GM23338 (cell line): Measurements from ENCODE around the gene ABHD10. TPM values are rescaled to one million over a fixed set of nuclear protein-coding genes. Genes with fewer than 3 reads are reported as not detected.

ENCODE experiments used
- ATAC-seq: fragments of 200-7000 bp; cut with Tn5 transposase; 3 replicates; pipeline ENCODE4 v1.9.1; 2020
- DNase-seq: peaks from one replicate; pipeline ENCODE4 v3.0.0-alpha.2; 2015; ENCODE audit warnings: low spot score
- H2AFZ ChIP-seq: fragments of 200-600 bp; sonication (generic); 2 replicates; pipeline ENCODE4 v1.8.0; 2016; ENCODE audit warnings: antibody characterized with exemption, mild to moderate bottlenecking, moderate library complexity
- H3F3A ChIP-seq: fragments of 200-600 bp; sonication (generic); replicated peaks from 2 replicates; pipeline ENCODE4 v1.8.0; 2017; ENCODE audit warnings: antibody characterized with exemption, mixed run types, low read depth
- H3K27ac ChIP-seq: fragments of 200-600 bp; sonication (generic); 2 replicates; pipeline ENCODE4 v1.6.1; 2016; ENCODE audit warnings: low read depth
- H3K27me3 ChIP-seq: fragments of 200-600 bp; sonication (generic); 2 replicates; pipeline ENCODE4 v1.8.0; 2016; ENCODE audit warnings: mild to moderate bottlenecking, mixed run types, moderate library complexity; ENCODE audit not compliant: insufficient read depth
- H3K36me3 ChIP-seq: fragments of 200-600 bp; sonication (generic); 2 replicates; pipeline ENCODE4 v1.8.0; 2016; ENCODE audit warnings: mild to moderate bottlenecking; ENCODE audit not compliant: insufficient read depth
- H3K4me1 ChIP-seq: fragments of 200-600 bp; sonication (generic); 2 replicates; pipeline ENCODE4 v1.8.0; 2016; ENCODE audit warnings: mild to moderate bottlenecking, moderate library complexity; ENCODE audit not compliant: insufficient read depth
- H3K4me2 ChIP-seq: fragments of 200-600 bp; sonication (generic); 2 replicates; pipeline ENCODE4 v1.7.1; 2017; ENCODE audit warnings: mixed run types
- H3K4me3 ChIP-seq: fragments of 200-600 bp; sonication (generic); 2 replicates; pipeline ENCODE4 v1.6.1; 2016; ENCODE audit warnings: mixed run types
- H3K79me2 ChIP-seq: fragments of 200-600 bp; sonication (generic); replicated peaks from 2 replicates; pipeline ENCODE4 v1.8.0; 2017; ENCODE audit warnings: mild to moderate bottlenecking; ENCODE audit not compliant: insufficient read depth
- H3K9me2 ChIP-seq: fragments of 200-600 bp; sonication (generic); 2 replicates; pipeline ENCODE4 v1.8.0; 2017; ENCODE audit not compliant: insufficient read depth
- H4K20me1 ChIP-seq: fragments of 200-600 bp; sonication (generic); replicated peaks from 2 replicates; pipeline ENCODE4 v1.8.0; 2017; ENCODE audit warnings: mild to moderate bottlenecking; ENCODE audit not compliant: insufficient read depth
- H3K27ac Mint-ChIP-seq: 2 replicates; pipeline ENCODE4 v1.8.0; 2020; ENCODE audit warnings: inconsistent platforms, mild to moderate bottlenecking, moderate library complexity, mixed read lengths
- H3K27me3 Mint-ChIP-seq: 3 replicates; pipeline ENCODE4 v1.8.0; 2022; ENCODE audit warnings: low read depth, mild to moderate bottlenecking, moderate library complexity, mixed read lengths, inconsistent platforms; ENCODE audit not compliant: insufficient read depth, poor library complexity
- H3K36me3 Mint-ChIP-seq: 3 replicates; pipeline ENCODE4 v1.8.0; 2021; ENCODE audit warnings: low read depth, mild to moderate bottlenecking, inconsistent platforms, moderate library complexity, mixed read lengths
- H3K4me1 Mint-ChIP-seq: 3 replicates; pipeline ENCODE4 v1.8.0; 2020; ENCODE audit warnings: mild to moderate bottlenecking, inconsistent platforms, mixed read lengths
- H3K4me3 Mint-ChIP-seq: 3 replicates; pipeline ENCODE4 v1.8.0; 2021; ENCODE audit warnings: moderate library complexity, mild to moderate bottlenecking, inconsistent platforms, mixed read lengths
- H3K9me3 Mint-ChIP-seq: 3 replicates; pipeline ENCODE4 v1.8.0; 2020; ENCODE audit warnings: moderate library complexity, mild to moderate bottlenecking, inconsistent platforms, mixed read lengths
- CREB1 ChIP-seq: fragments of 250-450 bp; sonication (Bioruptor Pico); IDR thresholded peaks from 2 replicates; pipeline ENCODE4 v1.5.0; 2020; ENCODE audit warnings: low read depth, mild to moderate bottlenecking, moderate library complexity
- EZH2 ChIP-seq: fragments of 200-600 bp; sonication (generic); IDR thresholded peaks from one replicate; pipeline ENCODE4 v1.8.0; 2017; ENCODE audit warnings: antibody characterized with exemption, mild to moderate bottlenecking, low read depth; ENCODE audit not compliant: unreplicated experiment
- EZH2phosphoT487 ChIP-seq: fragments of 200-600 bp; sonication (generic); IDR thresholded peaks from one replicate; pipeline ENCODE4 v1.8.1; 2018; ENCODE audit warnings: antibody characterized with exemption; ENCODE audit not compliant: unreplicated experiment
- JUNB ChIP-seq: IDR thresholded peaks from one replicate; pipeline ENCODE4 v1.6.1; 2016; ENCODE audit warnings: antibody characterized with exemption; ENCODE audit not compliant: unreplicated experiment
- NANOG ChIP-seq: IDR thresholded peaks from 2 replicates; pipeline ENCODE4 v1.6.1; 2016; ENCODE audit warnings: antibody characterized with exemption, borderline replicate concordance
- POLR2AphosphoS5 ChIP-seq: IDR thresholded peaks from 2 replicates; pipeline ENCODE4 v1.6.1; 2016; ENCODE audit warnings: antibody characterized with exemption, low read depth
- STAT1 ChIP-seq: IDR thresholded peaks from one replicate; pipeline ENCODE4 v1.6.1; 2016; ENCODE audit warnings: antibody characterized with exemption; ENCODE audit not compliant: unreplicated experiment
- ZNF114 ChIP-seq: fragments of 250-450 bp; sonication (Bioruptor Pico); IDR thresholded peaks from 2 replicates; pipeline ENCODE4 v1.5.0; 2020; ENCODE audit warnings: mild to moderate bottlenecking, moderate library complexity
- ZNF331 ChIP-seq: fragments of 250-450 bp; sonication (Bioruptor Pico); IDR thresholded peaks from 2 replicates; pipeline ENCODE4 v1.5.0; 2020; ENCODE audit warnings: low read depth, mild to moderate bottlenecking, moderate library complexity
- polyA plus RNA-seq: library from polyadenylated mRNA; unstranded; fragments of >200 nt; fragmentation: Nextera tagmentation; extraction: Ambion mirVana; gene quantifications from 2 replicates; pipeline ENCODE4 v1.2.1, GENCODE V29; 2016
- total RNA-seq: library from RNA; depleted of rRNA; stranded (reverse); fragments of >200 nt; shearing (Covaris generic); gene quantifications from 2 replicates; pipeline ENCODE4 v1.2.3, GENCODE V29; 2014
- TF ChIP-seq, protein P1 (sequence below): IDR thresholded peaks from 2 replicates; pipeline ENCODE4 v1.6.1; 2016; ENCODE audit warnings: antibody characterized with exemption
- TF ChIP-seq, protein P2 (sequence below): IDR thresholded peaks from one replicate; pipeline ENCODE4 v1.6.1; 2018; ENCODE audit warnings: antibody characterized with exemption; ENCODE audit not compliant: unreplicated experiment
- TF ChIP-seq, protein P3 (sequence below), 2 experiments: fragments of 200-600 bp in 1 of 2; sonication (generic) in 1 of 2; conservative IDR thresholded peaks; 2 replicates each; pipeline versions ENCODE4 v1.5.1 to v1.6.1; 2016 to 2017; ENCODE audit warnings: antibody characterized with exemption in 2 of 2, low read depth in 2 of 2, mild to moderate bottlenecking in 2 of 2, moderate library complexity in 1 of 2
- TF ChIP-seq, protein P4 (sequence below): fragments of 250-450 bp; sonication (Bioruptor Pico); IDR thresholded peaks from 2 replicates; pipeline ENCODE4 v1.5.0; 2020; ENCODE audit warnings: mild to moderate bottlenecking, moderate library complexity

The ABHD10 gene
- total and polyA plus RNA-seq, 2 experiments from 2014 or later: 16.9 to 28.0 TPM

DNA sequence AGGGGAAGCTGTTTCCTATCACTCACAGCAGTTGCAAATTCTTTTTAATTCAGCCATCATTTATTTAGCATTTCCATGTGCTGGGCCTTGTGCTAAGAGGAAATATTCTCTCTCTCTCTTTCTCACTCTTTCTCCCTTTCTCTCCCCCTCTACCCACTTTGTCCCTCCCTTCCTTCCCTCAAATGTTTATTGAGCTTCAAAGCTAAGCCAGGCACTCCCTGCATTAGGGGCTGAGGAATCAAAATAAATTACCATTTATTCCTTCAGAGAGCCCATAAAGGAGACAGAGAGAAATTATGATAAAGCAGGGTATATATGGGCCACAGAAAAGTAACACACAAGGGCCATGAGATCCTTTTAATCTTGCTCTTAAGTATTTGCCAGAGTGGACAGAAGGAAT lies 62.5 kb downstream of the ABHD10 start:
- peak overlapping the region; percentile 82; the same call in 1 of the 2 replicates for H2AFZ ChIP-seq
- peaks cover 24% of the 10 kb centered on the region for H3K36me3 Mint-ChIP-seq

More for the DNA sequence above, 62.5 kb downstream of the ABHD10 start:
- Histone ChIP-seq H3K9me2 (no peaks in the 10 kb centered on the region; the same call in 1 of the 2 replicates), H3K4me3 (no peak overlapping the region), H3K36me3 (peaks cover 6% of the 10 kb centered on the region; the same call in 1 of the 2 replicates), H3K79me2 (no peaks in the 10 kb centered on the region), H3K4me1 (peaks cover 15% of the 10 kb centered on the region), H3F3A (no peaks in the 10 kb centered on the region; the same call in 1 of the 2 replicates), H3K4me2 (peak overlapping the region; percentile 28), H4K20me1 (no peaks in the 10 kb centered on the region), H3K27ac (no peak overlapping the region), H3K27me3 (no peaks in the 10 kb centered on the region)
- no peak overlapping the region for H3K27ac Mint-ChIP-seq
- no peak for ATAC-seq
- no peak for DNase-seq
- TF ChIP-seq EZH2phosphoT487 (no peak), ZNF114 (CRISPR knock-in tag) (no peak), STAT1 (no peak), EZH2 (no peak), JUNB (no peak), POLR2AphosphoS5 (no peak), CREB1 (CRISPR knock-in tag) (no peak), ZNF331 (CRISPR knock-in tag) (no peak), NANOG (no peak)
- TF ChIP-seq, protein P1, sequence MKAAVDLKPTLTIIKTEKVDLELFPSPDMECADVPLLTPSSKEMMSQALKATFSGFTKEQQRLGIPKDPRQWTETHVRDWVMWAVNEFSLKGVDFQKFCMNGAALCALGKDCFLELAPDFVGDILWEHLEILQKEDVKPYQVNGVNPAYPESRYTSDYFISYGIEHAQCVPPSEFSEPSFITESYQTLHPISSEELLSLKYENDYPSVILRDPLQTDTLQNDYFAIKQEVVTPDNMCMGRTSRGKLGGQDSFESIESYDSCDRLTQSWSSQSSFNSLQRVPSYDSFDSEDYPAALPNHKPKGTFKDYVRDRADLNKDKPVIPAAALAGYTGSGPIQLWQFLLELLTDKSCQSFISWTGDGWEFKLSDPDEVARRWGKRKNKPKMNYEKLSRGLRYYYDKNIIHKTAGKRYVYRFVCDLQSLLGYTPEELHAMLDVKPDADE: no peak
- TF ChIP-seq, protein P2, sequence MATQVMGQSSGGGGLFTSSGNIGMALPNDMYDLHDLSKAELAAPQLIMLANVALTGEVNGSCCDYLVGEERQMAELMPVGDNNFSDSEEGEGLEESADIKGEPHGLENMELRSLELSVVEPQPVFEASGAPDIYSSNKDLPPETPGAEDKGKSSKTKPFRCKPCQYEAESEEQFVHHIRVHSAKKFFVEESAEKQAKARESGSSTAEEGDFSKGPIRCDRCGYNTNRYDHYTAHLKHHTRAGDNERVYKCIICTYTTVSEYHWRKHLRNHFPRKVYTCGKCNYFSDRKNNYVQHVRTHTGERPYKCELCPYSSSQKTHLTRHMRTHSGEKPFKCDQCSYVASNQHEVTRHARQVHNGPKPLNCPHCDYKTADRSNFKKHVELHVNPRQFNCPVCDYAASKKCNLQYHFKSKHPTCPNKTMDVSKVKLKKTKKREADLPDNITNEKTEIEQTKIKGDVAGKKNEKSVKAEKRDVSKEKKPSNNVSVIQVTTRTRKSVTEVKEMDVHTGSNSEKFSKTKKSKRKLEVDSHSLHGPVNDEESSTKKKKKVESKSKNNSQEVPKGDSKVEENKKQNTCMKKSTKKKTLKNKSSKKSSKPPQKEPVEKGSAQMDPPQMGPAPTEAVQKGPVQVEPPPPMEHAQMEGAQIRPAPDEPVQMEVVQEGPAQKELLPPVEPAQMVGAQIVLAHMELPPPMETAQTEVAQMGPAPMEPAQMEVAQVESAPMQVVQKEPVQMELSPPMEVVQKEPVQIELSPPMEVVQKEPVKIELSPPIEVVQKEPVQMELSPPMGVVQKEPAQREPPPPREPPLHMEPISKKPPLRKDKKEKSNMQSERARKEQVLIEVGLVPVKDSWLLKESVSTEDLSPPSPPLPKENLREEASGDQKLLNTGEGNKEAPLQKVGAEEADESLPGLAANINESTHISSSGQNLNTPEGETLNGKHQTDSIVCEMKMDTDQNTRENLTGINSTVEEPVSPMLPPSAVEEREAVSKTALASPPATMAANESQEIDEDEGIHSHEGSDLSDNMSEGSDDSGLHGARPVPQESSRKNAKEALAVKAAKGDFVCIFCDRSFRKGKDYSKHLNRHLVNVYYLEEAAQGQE: no peak
- TF ChIP-seq, protein P3, sequence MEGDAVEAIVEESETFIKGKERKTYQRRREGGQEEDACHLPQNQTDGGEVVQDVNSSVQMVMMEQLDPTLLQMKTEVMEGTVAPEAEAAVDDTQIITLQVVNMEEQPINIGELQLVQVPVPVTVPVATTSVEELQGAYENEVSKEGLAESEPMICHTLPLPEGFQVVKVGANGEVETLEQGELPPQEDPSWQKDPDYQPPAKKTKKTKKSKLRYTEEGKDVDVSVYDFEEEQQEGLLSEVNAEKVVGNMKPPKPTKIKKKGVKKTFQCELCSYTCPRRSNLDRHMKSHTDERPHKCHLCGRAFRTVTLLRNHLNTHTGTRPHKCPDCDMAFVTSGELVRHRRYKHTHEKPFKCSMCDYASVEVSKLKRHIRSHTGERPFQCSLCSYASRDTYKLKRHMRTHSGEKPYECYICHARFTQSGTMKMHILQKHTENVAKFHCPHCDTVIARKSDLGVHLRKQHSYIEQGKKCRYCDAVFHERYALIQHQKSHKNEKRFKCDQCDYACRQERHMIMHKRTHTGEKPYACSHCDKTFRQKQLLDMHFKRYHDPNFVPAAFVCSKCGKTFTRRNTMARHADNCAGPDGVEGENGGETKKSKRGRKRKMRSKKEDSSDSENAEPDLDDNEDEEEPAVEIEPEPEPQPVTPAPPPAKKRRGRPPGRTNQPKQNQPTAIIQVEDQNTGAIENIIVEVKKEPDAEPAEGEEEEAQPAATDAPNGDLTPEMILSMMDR (conservative IDR thresholded peaks at IDR 0.05; ENCODE audit: low read depth in 2 of 2): no peak
- TF ChIP-seq, protein P4, sequence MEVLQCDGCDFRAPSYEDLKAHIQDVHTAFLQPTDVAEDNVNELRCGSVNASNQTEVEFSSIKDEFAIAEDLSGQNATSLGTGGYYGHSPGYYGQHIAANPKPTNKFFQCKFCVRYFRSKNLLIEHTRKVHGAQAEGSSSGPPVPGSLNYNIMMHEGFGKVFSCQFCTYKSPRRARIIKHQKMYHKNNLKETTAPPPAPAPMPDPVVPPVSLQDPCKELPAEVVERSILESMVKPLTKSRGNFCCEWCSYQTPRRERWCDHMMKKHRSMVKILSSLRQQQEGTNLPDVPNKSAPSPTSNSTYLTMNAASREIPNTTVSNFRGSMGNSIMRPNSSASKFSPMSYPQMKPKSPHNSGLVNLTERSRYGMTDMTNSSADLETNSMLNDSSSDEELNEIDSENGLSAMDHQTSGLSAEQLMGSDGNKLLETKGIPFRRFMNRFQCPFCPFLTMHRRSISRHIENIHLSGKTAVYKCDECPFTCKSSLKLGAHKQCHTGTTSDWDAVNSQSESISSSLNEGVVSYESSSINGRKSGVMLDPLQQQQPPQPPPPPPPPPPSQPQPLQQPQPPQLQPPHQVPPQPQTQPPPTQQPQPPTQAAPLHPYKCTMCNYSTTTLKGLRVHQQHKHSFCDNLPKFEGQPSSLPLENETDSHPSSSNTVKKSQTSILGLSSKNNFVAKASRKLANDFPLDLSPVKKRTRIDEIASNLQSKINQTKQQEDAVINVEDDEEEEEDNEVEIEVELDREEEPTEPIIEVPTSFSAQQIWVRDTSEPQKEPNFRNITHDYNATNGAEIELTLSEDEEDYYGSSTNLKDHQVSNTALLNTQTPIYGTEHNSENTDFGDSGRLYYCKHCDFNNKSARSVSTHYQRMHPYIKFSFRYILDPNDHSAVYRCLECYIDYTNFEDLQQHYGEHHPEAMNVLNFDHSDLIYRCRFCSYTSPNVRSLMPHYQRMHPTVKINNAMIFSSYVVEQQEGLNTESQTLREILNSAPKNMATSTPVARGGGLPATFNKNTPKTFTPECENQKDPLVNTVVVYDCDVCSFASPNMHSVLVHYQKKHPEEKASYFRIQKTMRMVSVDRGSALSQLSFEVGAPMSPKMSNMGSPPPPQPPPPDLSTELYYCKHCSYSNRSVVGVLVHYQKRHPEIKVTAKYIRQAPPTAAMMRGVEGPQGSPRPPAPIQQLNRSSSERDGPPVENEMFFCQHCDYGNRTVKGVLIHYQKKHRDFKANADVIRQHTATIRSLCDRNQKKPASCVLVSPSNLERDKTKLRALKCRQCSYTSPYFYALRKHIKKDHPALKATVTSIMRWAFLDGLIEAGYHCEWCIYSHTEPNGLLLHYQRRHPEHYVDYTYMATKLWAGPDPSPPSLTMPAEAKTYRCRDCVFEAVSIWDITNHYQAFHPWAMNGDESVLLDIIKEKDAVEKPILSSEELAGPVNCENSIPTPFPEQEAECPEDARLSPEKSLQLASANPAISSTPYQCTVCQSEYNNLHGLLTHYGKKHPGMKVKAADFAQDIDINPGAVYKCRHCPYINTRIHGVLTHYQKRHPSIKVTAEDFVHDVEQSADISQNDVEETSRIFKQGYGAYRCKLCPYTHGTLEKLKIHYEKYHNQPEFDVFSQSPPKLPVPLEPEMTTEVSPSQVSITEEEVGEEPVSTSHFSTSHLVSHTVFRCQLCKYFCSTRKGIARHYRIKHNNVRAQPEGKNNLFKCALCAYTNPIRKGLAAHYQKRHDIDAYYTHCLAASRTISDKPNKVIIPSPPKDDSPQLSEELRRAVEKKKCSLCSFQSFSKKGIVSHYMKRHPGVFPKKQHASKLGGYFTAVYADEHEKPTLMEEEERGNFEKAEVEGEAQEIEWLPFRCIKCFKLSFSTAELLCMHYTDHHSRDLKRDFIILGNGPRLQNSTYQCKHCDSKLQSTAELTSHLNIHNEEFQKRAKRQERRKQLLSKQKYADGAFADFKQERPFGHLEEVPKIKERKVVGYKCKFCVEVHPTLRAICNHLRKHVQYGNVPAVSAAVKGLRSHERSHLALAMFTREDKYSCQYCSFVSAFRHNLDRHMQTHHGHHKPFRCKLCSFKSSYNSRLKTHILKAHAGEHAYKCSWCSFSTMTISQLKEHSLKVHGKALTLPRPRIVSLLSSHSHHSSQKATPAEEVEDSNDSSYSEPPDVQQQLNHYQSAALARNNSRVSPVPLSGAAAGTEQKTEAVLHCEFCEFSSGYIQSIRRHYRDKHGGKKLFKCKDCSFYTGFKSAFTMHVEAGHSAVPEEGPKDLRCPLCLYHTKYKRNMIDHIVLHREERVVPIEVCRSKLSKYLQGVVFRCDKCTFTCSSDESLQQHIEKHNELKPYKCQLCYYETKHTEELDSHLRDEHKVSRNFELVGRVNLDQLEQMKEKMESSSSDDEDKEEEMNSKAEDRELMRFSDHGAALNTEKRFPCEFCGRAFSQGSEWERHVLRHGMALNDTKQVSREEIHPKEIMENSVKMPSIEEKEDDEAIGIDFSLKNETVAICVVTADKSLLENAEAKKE (CRISPR knock-in tag): no peak
- H3K9me3 Mint-ChIP-seq: peaks cover 26% of the 10 kb centered on the region
- H3K4me3 Mint-ChIP-seq: no peak overlapping the region
- peaks cover 27% of the 10 kb centered on the region for H3K4me1 Mint-ChIP-seq
- H3K27me3 Mint-ChIP-seq: no peaks in the 10 kb centered on the region
